GM19351 (cell line): Measurements from ENCODE around the gene INHBC.
"Not testable (repeated sequence)": the region's sequence is repeated elsewhere in the genome, so short reads cannot be mapped to it uniquely, and the experiment has no call there.

ENCODE experiments used
- ATAC-seq: cut with Tn5 transposase; IDR thresholded peaks from one replicate; pipeline ENCODE4 v1.9.1; 2021; ENCODE audit warnings: mild to moderate bottlenecking, moderate library complexity; ENCODE audit not compliant: unreplicated experiment

INHBC gene

GRCh38 chr12:57479376-57480115 is 45.0 kb downstream of the INHBC start, which contains the start of gene ARHGAP9:
Gene ARHGAP9, minus strand, starts transcription at chr12:57479866. Its CDS starts 460 bp downstream, at chr12:57479406.
- ATAC-seq: peak; percentile 44

- no peak for ATAC-seq
These were observed 47.1 kb downstream of the INHBC start for GRCh38 chr12:57481671-57482070.

- ATAC-seq: no peak
These were observed 48.9 kb downstream of the INHBC start for GRCh38 chr12:57483466-57483865.

GRCh38 chr12:57485695-57486094 is 51.1 kb downstream of the INHBC start:
- no peak for ATAC-seq

- no peak for ATAC-seq
These were observed 52.5 kb downstream of the INHBC start for GRCh38 chr12:57487055-57487596.

GRCh38 chr12:57487597-57488401 is 53.2 kb downstream of the INHBC start, which contains the start of gene MARS1:
Gene MARS1, plus strand, starts transcription at chr12:57488068. Its CDS starts 23 bp downstream, at chr12:57488091.
- ATAC-seq: peak; percentile 99

GRCh38 chr12:57488402-57489156 is 54.0 kb downstream of the INHBC start:
- ATAC-seq: no peak

GRCh38 chr12:57489157-57489641 is 54.6 kb downstream of the INHBC start:
- no peak for ATAC-seq

GRCh38 chr12:57490126-57490525 is 55.5 kb downstream of the INHBC start:
- ATAC-seq: no peak

GRCh38 chr12:57491393-57492280 is 57.1 kb downstream of the INHBC start:
- no peak for ATAC-seq

GRCh38 chr12:57495051-57495701 is 60.6 kb downstream of the INHBC start:
- not testable (repeated sequence) for ATAC-seq

GRCh38 chr12:57496822-57497221 is 62.2 kb downstream of the INHBC start:
- no peak for ATAC-seq

GRCh38 chr12:57497223-57498131 is 62.9 kb downstream of the INHBC start:
- no peak for ATAC-seq

GRCh38 chr12:57498132-57498502 is 63.5 kb downstream of the INHBC start:
- ATAC-seq: no peak

GRCh38 chr12:57498571-57498970 is 64.0 kb downstream of the INHBC start:
- no peak for ATAC-seq

- ATAC-seq: no peak
These were observed 65.6 kb downstream of the INHBC start for GRCh38 chr12:57500213-57500612.
